Measurements from ENCODE around the gene ENPP6. TPM values are rescaled to one million over a fixed set of nuclear protein-coding genes. Genes with fewer than 3 reads are reported as not detected.

The ENPP6 gene
- total RNA-seq, 3 donors from 2014 or later (not counting 1 experiment from before 2014, with no cell fraction given): 0.23 TPM; not detected in 2

- Mint-ChIP-seq H3K27me3 (ENCODE audit: low read depth in 2 of 2) (peaks cover 16 to 18% of the 10 kb centered on the region in 2 donors), H3K4me1 (no peaks in the 10 kb centered on the region), H3K27ac (no peak overlapping the region), H3K9me3 (no peaks in the 10 kb centered on the region), H3K4me3 (no peak overlapping the region), H3K36me3 (no peaks in the 10 kb centered on the region)
- no peak for DNase-seq
- TF ChIP-seq CTCF (IDR thresholded peaks at IDR 0.05): no peak
- intact Hi-C loops (cut with micrococcal nuclease): no loop called here
- Histone ChIP-seq H3K4me3 (ENCODE audit: low read length) (no peak overlapping the region), H3K27me3 (ENCODE audit: control insufficient read depth, insufficient read depth, low read length) (no peaks in the 10 kb centered on the region), H3K4me1 (ENCODE audit: control insufficient read depth, insufficient read depth, low read length) (no peaks in the 10 kb centered on the region), H3K27ac (ENCODE audit: low read length) (no peak overlapping the region), H3K9me3 (ENCODE audit: control insufficient read depth, insufficient read depth, low read length) (no peaks in the 10 kb centered on the region), H3K36me3 (ENCODE audit: control insufficient read depth, insufficient read depth, low read length) (no peaks in the 10 kb centered on the region)
- ATAC-seq: no peak
- WGBS (ENCODE audit: insufficient coverage): 95% methylated on average over 5 of the region's 5 CpGs
Measured at GRCh38 chr4:184153781-184154180, 63.9 kb downstream of the ENPP6 start.

GRCh38 chr4:184151988-184152485 lies 65.6 kb downstream of the ENPP6 start:
- H3K4me1 Mint-ChIP-seq: no peaks in the 10 kb centered on the region
- H3K9me3 Mint-ChIP-seq: no peaks in the 10 kb centered on the region
- DNase-seq (no peak), ATAC-seq (peak in 1 of 3 donors; percentile 33)
- Histone ChIP-seq H3K9me3 (ENCODE audit: control insufficient read depth, insufficient read depth, low read length) (no peaks in the 10 kb centered on the region), H3K36me3 (ENCODE audit: control insufficient read depth, insufficient read depth, low read length) (no peaks in the 10 kb centered on the region), H3K4me3 (ENCODE audit: low read length) (no peak overlapping the region), H3K4me1 (ENCODE audit: control insufficient read depth, insufficient read depth, low read length) (no peaks in the 10 kb centered on the region), H3K27me3 (ENCODE audit: control insufficient read depth, insufficient read depth, low read length) (no peaks in the 10 kb centered on the region), H3K27ac (ENCODE audit: low read length) (no peak overlapping the region)
- H3K36me3 Mint-ChIP-seq: no peaks in the 10 kb centered on the region
- H3K4me3 Mint-ChIP-seq: no peak overlapping the region
- WGBS (ENCODE audit: insufficient coverage): 83% methylated on average over 13 of the region's 13 CpGs
- intact Hi-C loops (cut with micrococcal nuclease): no loop called here
- TF ChIP-seq CTCF (IDR thresholded peaks at IDR 0.05): no peak
- peaks cover 9 to 19% of the 10 kb centered on the region in 2 donors for H3K27me3 Mint-ChIP-seq (ENCODE audit: low read depth in 2 of 2)
- no peak overlapping the region for H3K27ac Mint-ChIP-seq

GRCh38 chr4:184150102-184150839 lies 67.4 kb downstream of the ENPP6 start:
- Histone ChIP-seq H3K27ac (ENCODE audit: low read length) (no peak overlapping the region), H3K27me3 (ENCODE audit: control insufficient read depth, insufficient read depth, low read length) (no peaks in the 10 kb centered on the region), H3K4me1 (ENCODE audit: control insufficient read depth, insufficient read depth, low read length) (no peaks in the 10 kb centered on the region), H3K4me3 (ENCODE audit: low read length) (no peak overlapping the region), H3K9me3 (ENCODE audit: control insufficient read depth, insufficient read depth, low read length) (no peaks in the 10 kb centered on the region), H3K36me3 (ENCODE audit: control insufficient read depth, insufficient read depth, low read length) (no peaks in the 10 kb centered on the region)
- H3K27ac Mint-ChIP-seq: no peak overlapping the region
- intact Hi-C loops (cut with micrococcal nuclease): no loop called here
- 88% methylated on average over 7 of the region's 7 CpGs for WGBS (ENCODE audit: insufficient coverage)
- H3K4me1 Mint-ChIP-seq: no peaks in the 10 kb centered on the region
- DNase-seq (no peak), ATAC-seq (no peak)
- no peak for TF ChIP-seq CTCF (IDR thresholded peaks at IDR 0.05)
- H3K36me3 Mint-ChIP-seq: no peaks in the 10 kb centered on the region
- no peaks in the 10 kb centered on the region for H3K9me3 Mint-ChIP-seq
- H3K27me3 Mint-ChIP-seq (ENCODE audit: low read depth in 2 of 2): peaks cover 4 to 17% of the 10 kb centered on the region in 2 donors
- H3K4me3 Mint-ChIP-seq: no peak overlapping the region

All from natural killer cell (primary cell).